ENCODE measurements around the gene SLC15A5.

DNA sequence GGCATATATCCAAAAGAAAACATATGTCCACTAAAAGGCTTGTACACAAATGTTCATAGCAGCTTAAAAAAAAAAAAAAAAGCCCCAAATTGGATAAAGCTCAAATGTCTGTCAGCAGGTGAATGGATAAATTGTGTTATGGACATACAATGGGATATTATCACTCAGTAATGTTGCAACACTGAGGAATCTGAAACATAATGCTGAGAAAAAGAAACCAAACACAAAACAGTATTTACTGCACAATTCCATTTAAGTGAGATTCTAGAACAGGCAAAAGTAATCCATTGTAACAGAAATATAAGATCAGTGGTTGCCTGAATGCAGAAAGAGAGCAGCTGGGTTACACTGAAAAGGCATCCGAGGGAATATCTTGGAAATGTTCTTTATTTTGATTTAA lies 117.9 kb downstream of the SLC15A5 start:
- TF ChIP-seq SP1 (IDR thresholded peaks at IDR 0.05): no peak
- no peak for TF ChIP-seq TARDBP (IDR thresholded peaks at IDR 0.05)
- TF ChIP-seq PKNOX1 (IDR thresholded peaks at IDR 0.05): no peak
- no peak for TF ChIP-seq CTBP1 (IDR thresholded peaks at IDR 0.05; ENCODE audit: borderline replicate concordance)
- TF ChIP-seq ELF4 (IDR thresholded peaks at IDR 0.05): no peak
- no peak for TF ChIP-seq L3MBTL2 (conservative IDR thresholded peaks at IDR 0.05)
- no peak for TF ChIP-seq FOXM1 (IDR thresholded peaks at IDR 0.05; ENCODE audit: borderline replicate concordance)
- no peak for TF ChIP-seq NFRKB (IDR thresholded peaks at IDR 0.05)
- no peak for TF ChIP-seq HDGF (IDR thresholded peaks at IDR 0.05; ENCODE audit: borderline replicate concordance)
